ENCODE results near the gene NSMF. TPM values are rescaled to one million over a fixed set of nuclear protein-coding genes. Genes with fewer than 3 reads are reported as not detected.

Gene NSMF
- total and polyA plus RNA-seq, 4 donors, result 13.8 to 39.8 (median 30.1) TPM

- H3K4me1 ChIP-seq (ENCODE audit: control insufficient read depth in 5 of 5, insufficient read depth in 5 of 5, low read length in 5 of 5), result peaks cover 0 to 13% (median 8%) of the 10 kb centered on the region in 5 donors
- ATAC-seq (ENCODE audit: insufficient read depth, low FRiP score) (no peak), DNase-seq (no peak)
- H3K36me3 ChIP-seq (ENCODE audit: control insufficient read depth in 4 of 4, insufficient read depth in 4 of 4, low read length in 4 of 4), result no peaks in the 10 kb centered on the region
- H3K9ac ChIP-seq (ENCODE audit: insufficient read depth in 1 of 2, low read length in 2 of 2), result no peak overlapping the region
- 87 to 93% methylated on average over 25 to 26 of the region's 26 CpGs for WGBS, 2 donors
- H3K4me3 ChIP-seq, result no peak overlapping the region
- no peaks in the 10 kb centered on the region for H3K27me3 ChIP-seq (ENCODE audit: control insufficient read depth in 3 of 3, insufficient read depth in 3 of 3, low read length in 2 of 3)
- no peaks in the 10 kb centered on the region for H3K9me3 ChIP-seq (ENCODE audit: control insufficient read depth in 4 of 4, insufficient read depth in 3 of 4, low read length in 3 of 4)
- H3K27ac ChIP-seq (ENCODE audit: low read depth in 1 of 2, low read length in 1 of 2), result no peak overlapping the region
- TF ChIP-seq, protein P1, sequence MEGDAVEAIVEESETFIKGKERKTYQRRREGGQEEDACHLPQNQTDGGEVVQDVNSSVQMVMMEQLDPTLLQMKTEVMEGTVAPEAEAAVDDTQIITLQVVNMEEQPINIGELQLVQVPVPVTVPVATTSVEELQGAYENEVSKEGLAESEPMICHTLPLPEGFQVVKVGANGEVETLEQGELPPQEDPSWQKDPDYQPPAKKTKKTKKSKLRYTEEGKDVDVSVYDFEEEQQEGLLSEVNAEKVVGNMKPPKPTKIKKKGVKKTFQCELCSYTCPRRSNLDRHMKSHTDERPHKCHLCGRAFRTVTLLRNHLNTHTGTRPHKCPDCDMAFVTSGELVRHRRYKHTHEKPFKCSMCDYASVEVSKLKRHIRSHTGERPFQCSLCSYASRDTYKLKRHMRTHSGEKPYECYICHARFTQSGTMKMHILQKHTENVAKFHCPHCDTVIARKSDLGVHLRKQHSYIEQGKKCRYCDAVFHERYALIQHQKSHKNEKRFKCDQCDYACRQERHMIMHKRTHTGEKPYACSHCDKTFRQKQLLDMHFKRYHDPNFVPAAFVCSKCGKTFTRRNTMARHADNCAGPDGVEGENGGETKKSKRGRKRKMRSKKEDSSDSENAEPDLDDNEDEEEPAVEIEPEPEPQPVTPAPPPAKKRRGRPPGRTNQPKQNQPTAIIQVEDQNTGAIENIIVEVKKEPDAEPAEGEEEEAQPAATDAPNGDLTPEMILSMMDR (IDR thresholded peaks at IDR 0.05; ENCODE audit: control extremely low read depth, extremely low read depth), result no peak
These were observed 26.4 kb upstream of the NSMF start for GRCh38 chr9:137485343-137486140.

DNA sequence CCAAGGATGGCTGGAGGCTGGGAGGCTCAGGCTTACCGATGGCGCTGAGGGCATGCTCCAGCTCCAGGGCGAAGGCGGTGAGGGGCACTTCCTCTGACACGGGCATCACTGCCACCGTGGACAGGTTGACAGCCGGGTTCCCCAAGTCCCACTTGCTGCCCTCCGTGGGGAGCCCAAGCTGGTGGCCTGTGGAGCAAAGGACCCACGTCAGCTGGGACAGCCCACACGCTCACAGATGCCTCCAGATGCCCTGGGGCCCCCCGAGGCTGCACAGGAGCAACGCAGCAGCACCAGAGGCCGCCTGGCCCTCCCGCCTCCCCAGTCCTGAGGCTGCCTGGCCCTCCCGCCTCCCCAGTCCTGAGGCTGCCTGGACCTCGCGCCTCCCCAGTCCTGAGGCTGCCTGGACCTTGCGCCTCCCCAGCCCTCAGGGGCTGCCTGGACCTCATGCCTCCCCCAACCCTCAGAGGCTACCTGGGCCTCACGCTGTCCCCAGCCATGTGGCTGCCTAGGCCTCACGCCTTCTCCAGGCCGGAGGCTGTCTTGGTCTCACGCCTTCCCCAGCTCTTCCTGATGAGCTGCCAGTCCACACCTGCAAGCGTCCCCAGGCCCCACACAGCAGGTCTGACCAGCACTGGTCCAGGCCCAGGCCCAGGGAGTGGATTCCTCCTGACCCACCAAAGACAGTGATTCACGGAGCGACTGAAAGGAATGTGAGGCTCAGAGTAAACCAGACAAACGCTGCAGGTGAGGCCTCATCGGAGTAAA, 25.6 kb upstream of the NSMF start:
- no peaks in the 10 kb centered on the region for H3K36me3 ChIP-seq (ENCODE audit: control insufficient read depth in 4 of 4, insufficient read depth in 4 of 4, low read length in 4 of 4)
- DNase-seq (no peak), ATAC-seq (ENCODE audit: insufficient read depth, low FRiP score) (no peak)
- TF ChIP-seq, protein P1 (IDR thresholded peaks at IDR 0.05; ENCODE audit: control extremely low read depth, extremely low read depth), result no peak
- no peak overlapping the region for H3K4me3 ChIP-seq
- H3K27me3 ChIP-seq (ENCODE audit: control insufficient read depth in 3 of 3, insufficient read depth in 3 of 3, low read length in 2 of 3), result no peaks in the 10 kb centered on the region
- no peak overlapping the region for H3K9ac ChIP-seq (ENCODE audit: insufficient read depth in 1 of 2, low read length in 2 of 2)
- no peaks in the 10 kb centered on the region for H3K9me3 ChIP-seq (ENCODE audit: control insufficient read depth in 4 of 4, insufficient read depth in 3 of 4, low read length in 3 of 4)
- 92% methylated on average over 24 to 27 of the region's 27 CpGs for WGBS, 2 donors
- peaks cover 0 to 13% (median 8%) of the 10 kb centered on the region in 5 donors for H3K4me1 ChIP-seq (ENCODE audit: control insufficient read depth in 5 of 5, insufficient read depth in 5 of 5, low read length in 5 of 5)
- H3K27ac ChIP-seq (ENCODE audit: low read depth in 1 of 2, low read length in 1 of 2), result no peak overlapping the region

GRCh38 chr9:137482094-137482781, 23.1 kb upstream of the NSMF start:
- no peak for DNase-seq

More at GRCh38 chr9:137482094-137482781, 23.1 kb upstream of the NSMF start:
- H3K9ac ChIP-seq (ENCODE audit: insufficient read depth in 1 of 2, low read length in 2 of 2), result no peak overlapping the region
- H3K4me1 ChIP-seq (ENCODE audit: control insufficient read depth in 5 of 5, insufficient read depth in 5 of 5, low read length in 5 of 5), result peaks cover 0 to 4% (median 0%) of the 10 kb centered on the region in 5 donors
- no peaks in the 10 kb centered on the region for H3K9me3 ChIP-seq (ENCODE audit: control insufficient read depth in 4 of 4, insufficient read depth in 3 of 4, low read length in 3 of 4)
- no peak overlapping the region for H3K4me3 ChIP-seq
- H3K27me3 ChIP-seq (ENCODE audit: control insufficient read depth in 3 of 3, insufficient read depth in 3 of 3, low read length in 2 of 3), result no peaks in the 10 kb centered on the region
- no peaks in the 10 kb centered on the region for H3K36me3 ChIP-seq (ENCODE audit: control insufficient read depth in 4 of 4, insufficient read depth in 4 of 4, low read length in 4 of 4)
- H3K27ac ChIP-seq (ENCODE audit: low read depth in 1 of 2, low read length in 1 of 2), result no peak overlapping the region
- ATAC-seq (ENCODE audit: insufficient read depth, low FRiP score), result peak; percentile 25
- TF ChIP-seq, protein P1 (IDR thresholded peaks at IDR 0.05; ENCODE audit: control extremely low read depth, extremely low read depth), result no peak
- WGBS, 2 donors, result 59 to 75% methylated on average over 26 of the region's 26 CpGs

Measured in lung (tissue), 12 donors.